K562 (cell line): ENCODE data around the gene SQOR.

Experiments
- BDP1 ChIP-seq: IDR thresholded peaks from 3 replicates; pipeline ENCODE4 v1.6.1; 2011; ENCODE audit not compliant: insufficient read length, insufficient read depth
- EP300 ChIP-seq: IDR thresholded peaks from 2 replicates; pipeline ENCODE4 v1.6.1; 2012; ENCODE audit warnings: low read length, improper control_type of control experiment
- GABPA ChIP-seq: fragments of 200-800 bp; sonication (Bioruptor generic); conservative IDR thresholded peaks from 2 replicates; pipeline ENCODE4 v1.6.1; 2016; ENCODE audit warnings: low read depth, missing genetic modification characterization, missing compliant biosample characterization
- NR2C2 ChIP-seq, 2 experiments: fragments of 200-800 bp in 1 of 2; sonication (Bioruptor generic) in 1 of 2; sonication (generic) in 1 of 2; formaldehyde crosslinking in 1 of 2; IDR thresholded peaks; 2 replicates each; pipeline versions ENCODE4 v1.6.1 to v1.8.0; 2016 to 2022; ENCODE audit warnings: mild to moderate bottlenecking in 1 of 2, missing compliant biosample characterization in 1 of 2, missing genetic modification characterization in 1 of 2, missing genetic modification reagents in 1 of 2
- POLR2A ChIP-seq: fragments of 450-650 bp; conservative IDR thresholded peaks from 2 replicates; pipeline ENCODE4 v1.6.1; 2016
- RAD21 ChIP-seq, 2 experiments: fragments of 250-450 bp in 1 of 2; fragments of 450-650 bp in 1 of 2; sonication (Bioruptor Pico) in 1 of 2; formaldehyde crosslinking in 1 of 2; IDR thresholded peaks in 1 of 2; conservative IDR thresholded peaks in 1 of 2; 2 replicates each; pipeline versions ENCODE4 v1.4.0 to v1.8.0; 2020 to 2022; ENCODE audit warnings: mild to moderate bottlenecking in 2 of 2, moderate library complexity in 1 of 2
- RBM22 ChIP-seq: fragments of 200-400 bp; formaldehyde crosslinking; IDR thresholded peaks from 2 replicates; pipeline ENCODE4 v1.6.1; 2018; ENCODE audit warnings: low read length, low read depth; ENCODE audit not compliant: poor library complexity, severe bottlenecking
- TEAD4 ChIP-seq, 2 experiments: sonication (generic) in 1 of 2; formaldehyde crosslinking in 1 of 2; IDR thresholded peaks; 2 replicates each; pipeline versions ENCODE4 v1.6.1 to v1.8.0; 2012 to 2022; ENCODE audit warnings: borderline replicate concordance in 1 of 2, inconsistent platforms in 1 of 2, low read length in 1 of 2, mild to moderate bottlenecking in 1 of 2, missing genetic modification reagents in 1 of 2
- ZBTB8A ChIP-seq: fragments of 450-650 bp; IDR thresholded peaks from 2 replicates; pipeline ENCODE4 v1.6.1; 2018; ENCODE audit warnings: mild to moderate bottlenecking, moderate library complexity; ENCODE audit not compliant: partially characterized antibody
- ZNF140 ChIP-seq: fragments of 250-450 bp; sonication (Bioruptor Pico); IDR thresholded peaks from 2 replicates; pipeline ENCODE4 v1.8.0; 2021; ENCODE audit warnings: moderate library complexity, mild to moderate bottlenecking, inconsistent platforms
- ZNF512 ChIP-seq: IDR thresholded peaks from 2 replicates; pipeline ENCODE4 v1.6.1; 2016; ENCODE audit warnings: missing genetic modification characterization, missing compliant biosample characterization
- ZNF696 ChIP-seq: fragments of 250-450 bp; sonication (Bioruptor Pico); conservative IDR thresholded peaks from 2 replicates; pipeline ENCODE4 v1.4.0; 2020; ENCODE audit warnings: mild to moderate bottlenecking, moderate library complexity

GRCh38 chr15:45586601-45587094 is 48.2 kb upstream of the SQOR start:
- no peak for TF ChIP-seq TEAD4 (IDR thresholded peaks at IDR 0.05; ENCODE audit: low read length)
- TF ChIP-seq TEAD4 (CRISPR knock-in tag; IDR thresholded peaks at IDR 0.05; ENCODE audit: borderline replicate concordance): no peak
- TF ChIP-seq ZNF140: no peak
- no peak for TF ChIP-seq EP300
- no peak for TF ChIP-seq GABPA (tag)
- TF ChIP-seq ZBTB8A: no peak
- no peak for TF ChIP-seq ZNF696 (CRISPR knock-in tag)
- no peak for TF ChIP-seq RAD21 (CRISPR knock-in tag; conservative IDR thresholded peaks at IDR 0.05 in 1 of 2, IDR thresholded peaks at IDR 0.05 in 1 of 2)
- TF ChIP-seq ZNF512 (tag): no peak
- TF ChIP-seq POLR2A: no peak
- no peak for TF ChIP-seq NR2C2 (CRISPR knock-in tag; IDR thresholded peaks at IDR 0.05)
- TF ChIP-seq NR2C2 (tag; IDR thresholded peaks at IDR 0.05): no peak
- no peak for TF ChIP-seq RBM22
- no peak for TF ChIP-seq BDP1
